H1 (cell line): ENCODE measurements around the gene CSF2RB.

ENCODE experiments used
- ASH2L ChIP-seq: fragments of 200-600, 300-600 bp; sonication (generic); IDR thresholded peaks from one replicate; pipeline ENCODE4 v1.7.1; 2017; ENCODE audit warnings: low read length
- CBX5 ChIP-seq: fragments of 300-800, 300-1000 bp; sonication (generic); IDR thresholded peaks from 2 replicates; pipeline ENCODE4 v1.7.1; 2016; ENCODE audit warnings: antibody characterized with exemption, low read length, low read depth
- CREB1 ChIP-seq: IDR thresholded peaks from 2 replicates; pipeline ENCODE4 v1.6.1; 2012; ENCODE audit warnings: inconsistent platforms
- CTCF ChIP-seq, 3 experiments: IDR thresholded peaks; 1 replicate in 2 of 3; 2 replicates in 1 of 3; pipeline versions ENCODE4 v1.5.1 to v1.6.1; 2011; ENCODE audit warnings: low read length in 3 of 3, mild to moderate bottlenecking in 3 of 3, inconsistent platforms in 2 of 3, low read depth in 1 of 3, moderate library complexity in 1 of 3; ENCODE audit not compliant: insufficient read depth in 1 of 3; ENCODE audit errors: control extremely low read depth in 1 of 3
- EGR1 ChIP-seq: IDR thresholded peaks from 2 replicates; pipeline ENCODE4 v1.6.1; 2011; ENCODE audit warnings: low read depth, low read length, borderline replicate concordance
- EP300 ChIP-seq, 2 experiments: IDR thresholded peaks; 1 replicate in 1 of 2; 2 replicates in 1 of 2; pipeline ENCODE4 v1.6.1; 2011 to 2012; ENCODE audit warnings: low read depth in 2 of 2, low read length in 2 of 2, mild to moderate bottlenecking in 2 of 2, borderline replicate concordance in 1 of 2, inconsistent platforms in 1 of 2, moderate library complexity in 1 of 2
- HDAC2 ChIP-seq, 2 experiments: fragments of 300-600 bp in 1 of 2; sonication (generic) in 1 of 2; IDR thresholded peaks; 2 replicates each; pipeline ENCODE4 v1.6.1; 2011 to 2012; ENCODE audit warnings: low read depth in 2 of 2, low read length in 2 of 2, mild to moderate bottlenecking in 2 of 2, moderate library complexity in 2 of 2, borderline replicate concordance in 1 of 2, inconsistent platforms in 1 of 2
- JUN ChIP-seq: IDR thresholded peaks from 2 replicates; pipeline ENCODE4 v1.6.1; 2011; ENCODE audit warnings: low read depth, mild to moderate bottlenecking, improper control_type of control experiment, low read length
- MAX ChIP-seq: IDR thresholded peaks from 2 replicates; pipeline ENCODE4 v1.6.1; 2012; ENCODE audit warnings: inconsistent platforms
- POLR2AphosphoS5 ChIP-seq: IDR thresholded peaks from 2 replicates; pipeline ENCODE4 v1.6.1; 2011; ENCODE audit warnings: low read depth, low read length
- SRF ChIP-seq: IDR thresholded peaks from 2 replicates; pipeline ENCODE4 v1.6.1; 2011; ENCODE audit warnings: mild to moderate bottlenecking, low read depth, low read length, moderate library complexity

- no peak for TF ChIP-seq JUN
- no peak for TF ChIP-seq ASH2L
- no peak for TF ChIP-seq EP300 (IDR thresholded peaks at IDR 0.05; ENCODE audit: borderline replicate concordance in 1 of 2, low read depth in 2 of 2, low read length in 2 of 2)
- TF ChIP-seq CREB1 = no peak
- no peak for TF ChIP-seq SRF
- no peak for TF ChIP-seq CTCF (IDR thresholded peaks at IDR 0.05; ENCODE audit: control extremely low read depth in 1 of 3, insufficient read depth in 1 of 3, low read depth in 1 of 3, low read length in 3 of 3)
- no peak for TF ChIP-seq EGR1
- TF ChIP-seq CBX5 = no peak
- no peak for TF ChIP-seq HDAC2 (IDR thresholded peaks at IDR 0.05; ENCODE audit: borderline replicate concordance in 1 of 2, low read depth in 2 of 2, low read length in 2 of 2)
- TF ChIP-seq POLR2AphosphoS5 = no peak
- TF ChIP-seq MAX = no peak
Measured at GRCh38 chr22:36968249-36968964, 55.0 kb downstream of the CSF2RB start.
